Ascending aorta (tissue), 2 donors: ENCODE measurements around the gene STX8. TPM values are rescaled to one million over a fixed set of nuclear protein-coding genes. Genes with fewer than 3 reads are reported as not detected.
A peak's percentile ranks its signal among the peaks of the same experiment; 100 is the strongest.

Source experiments
- DNase-seq, 2 donors: peaks; one replicate each; pipeline ENCODE4 v3.0.0-alpha.2; 2019; ENCODE audit warnings: low spot score in 2 of 2
- H3K27ac ChIP-seq, 2 donors: fragments of 200-600 bp; sonication (generic); one replicate each; pipeline ENCODE4 v1.5.1; 2016 to 2017; ENCODE audit warnings: mild to moderate bottlenecking in 1 of 2
- H3K27me3 ChIP-seq: fragments of 200-600 bp; sonication (generic); one replicate; pipeline ENCODE4 v1.5.1; 2017
- H3K36me3 ChIP-seq, 2 donors: fragments of 200-600 bp; sonication (generic); one replicate each; pipeline ENCODE4 v1.5.1; 2016
- H3K4me1 ChIP-seq, 2 donors: fragments of 200-600 bp; sonication (generic); one replicate each; pipeline ENCODE4 v1.5.1; 2016 to 2017; ENCODE audit warnings: mild to moderate bottlenecking in 1 of 2
- H3K4me3 ChIP-seq, 2 donors: fragments of 200-600 bp; sonication (generic); one replicate each; pipeline ENCODE4 v1.5.1; 2016 to 2017; ENCODE audit warnings: mild to moderate bottlenecking in 1 of 2
- H3K9me3 ChIP-seq, 2 donors: fragments of 200-600 bp; sonication (generic); one replicate each; pipeline ENCODE4 v1.5.1; 2016
- CTCF ChIP-seq, 3 experiments: fragments of 200-600 bp in 2 of 3; fragments of 450-650 bp in 1 of 3; sonication (generic) in 2 of 3; IDR thresholded peaks; one replicate each; pipeline ENCODE4 v1.5.1; 2016 to 2019; ENCODE audit warnings: antibody characterized with exemption in 3 of 3, mild to moderate bottlenecking in 1 of 3, moderate library complexity in 1 of 3
- intact Hi-C: fragments of 100-400 bp; cut with DNase I; formaldehyde crosslinking; loops from one replicate; pipeline ENCODE4 v1.15.1; 2023
- total RNA-seq: library from RNA; depleted of rRNA; stranded (reverse); fragments of >200 nt; gene quantifications from one replicate; pipeline ENCODE4 v1.1.0, GENCODE V29; 2016

Gene STX8
- total RNA-seq, 1 donor from 2014 or later, result 7.6 TPM

- peak overlapping the region; percentile 94 to 96 for H3K27ac ChIP-seq
Measured at GRCh38 chr17:9236286-9237052, 339.2 kb downstream of the STX8 start.

GRCh38 chr17:9235346-9235745, 340.3 kb downstream of the STX8 start:
- peaks cover 4 to 21% of the 10 kb centered on the region in 2 donors for H3K4me1 ChIP-seq
- no peaks in the 10 kb centered on the region for H3K27me3 ChIP-seq
- DNase-seq, result no peak
- peak overlapping the region; percentile 94 to 96 for H3K27ac ChIP-seq
- intact Hi-C loops, result loop anchor here (5.0 kb wide), 1 partner anchor 57 kb away; no protein-coding TSS in a partner anchor
- TF ChIP-seq CTCF (IDR thresholded peaks at IDR 0.05), result no peak
- H3K9me3 ChIP-seq, result no peaks in the 10 kb centered on the region
- H3K36me3 ChIP-seq, result no peaks in the 10 kb centered on the region
- H3K4me3 ChIP-seq, result no peak overlapping the region

More at GRCh38 chr17:9236286-9237052, 339.2 kb downstream of the STX8 start:
- Histone ChIP-seq H3K9me3 (no peaks in the 10 kb centered on the region), H3K4me1 (peaks cover 8 to 30% of the 10 kb centered on the region in 2 donors), H3K36me3 (no peaks in the 10 kb centered on the region), H3K27me3 (no peaks in the 10 kb centered on the region), H3K4me3 (no peak overlapping the region)
- peak in 1 of 2 donors; percentile 88 for DNase-seq
- intact Hi-C loops, result loop anchor here (5.0 kb wide), 1 partner anchor 56 kb away; no protein-coding TSS in a partner anchor
- no peak for TF ChIP-seq CTCF (IDR thresholded peaks at IDR 0.05)

- DNase-seq, result no peak
- no peaks in the 10 kb centered on the region for H3K36me3 ChIP-seq
- H3K27me3 ChIP-seq, result no peaks in the 10 kb centered on the region
- no peak overlapping the region for H3K27ac ChIP-seq
- no peak overlapping the region for H3K4me3 ChIP-seq
- intact Hi-C loops, result no loop called here
- TF ChIP-seq CTCF (IDR thresholded peaks at IDR 0.05), result no peak
- H3K4me1 ChIP-seq, result peaks cover 4 to 17% of the 10 kb centered on the region in 2 donors
- no peaks in the 10 kb centered on the region for H3K9me3 ChIP-seq
Measured at GRCh38 chr17:9234389-9234945, 341.2 kb downstream of the STX8 start.

- H3K27ac ChIP-seq, result peak overlapping the region in 1 of 2 donors; percentile 22
- no peak for TF ChIP-seq CTCF (IDR thresholded peaks at IDR 0.05)
- no peak overlapping the region for H3K4me3 ChIP-seq
- no peak for DNase-seq
- no peaks in the 10 kb centered on the region for H3K27me3 ChIP-seq
- H3K36me3 ChIP-seq, result no peaks in the 10 kb centered on the region
- no peaks in the 10 kb centered on the region for H3K9me3 ChIP-seq
- H3K4me1 ChIP-seq, result peaks cover 0 to 15% of the 10 kb centered on the region in 2 donors
- intact Hi-C loops, result no loop called here
Measured at GRCh38 chr17:9233761-9234160, 341.9 kb downstream of the STX8 start.

- Histone ChIP-seq H3K9me3 (no peaks in the 10 kb centered on the region), H3K36me3 (no peaks in the 10 kb centered on the region), H3K4me3 (no peak overlapping the region), H3K27me3 (no peaks in the 10 kb centered on the region), H3K27ac (peak overlapping the region in 1 of 2 donors; percentile 22), H3K4me1 (peaks cover 0 to 17% of the 10 kb centered on the region in 2 donors)
- no peak for DNase-seq
- intact Hi-C loops, result no loop called here
- TF ChIP-seq CTCF (IDR thresholded peaks at IDR 0.05), result no peak
Measured at GRCh38 chr17:9233271-9233599, 342.4 kb downstream of the STX8 start.
